ENCODE data around the gene TTC39C.
"Not testable (repeated sequence)": the region's sequence is repeated elsewhere in the genome, so short reads cannot be mapped to it uniquely, and the experiment has no call there.

TTC39C gene

DNA sequence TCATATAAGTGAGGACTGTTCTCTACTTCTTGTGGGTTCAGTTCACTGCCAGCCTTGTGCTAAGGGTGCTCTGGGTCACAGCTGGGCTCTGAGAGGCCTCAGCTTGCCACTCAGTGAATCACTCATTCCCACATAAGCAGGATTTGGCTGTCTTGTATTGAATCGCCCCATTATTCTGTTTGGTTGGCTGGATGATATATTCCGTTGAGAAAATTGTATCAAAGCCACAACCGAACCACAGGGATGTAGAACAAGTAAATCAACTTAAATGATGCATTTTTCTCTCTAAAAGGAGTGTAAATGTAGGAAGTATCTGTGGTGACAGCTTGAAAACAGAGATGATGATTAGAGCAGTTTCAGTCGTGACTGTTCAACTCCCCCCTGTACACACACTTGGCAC, 39.6 kb downstream of the TTC39C start:
- no peak for DNase-seq (ENCODE audit: low spot score)

DNA sequence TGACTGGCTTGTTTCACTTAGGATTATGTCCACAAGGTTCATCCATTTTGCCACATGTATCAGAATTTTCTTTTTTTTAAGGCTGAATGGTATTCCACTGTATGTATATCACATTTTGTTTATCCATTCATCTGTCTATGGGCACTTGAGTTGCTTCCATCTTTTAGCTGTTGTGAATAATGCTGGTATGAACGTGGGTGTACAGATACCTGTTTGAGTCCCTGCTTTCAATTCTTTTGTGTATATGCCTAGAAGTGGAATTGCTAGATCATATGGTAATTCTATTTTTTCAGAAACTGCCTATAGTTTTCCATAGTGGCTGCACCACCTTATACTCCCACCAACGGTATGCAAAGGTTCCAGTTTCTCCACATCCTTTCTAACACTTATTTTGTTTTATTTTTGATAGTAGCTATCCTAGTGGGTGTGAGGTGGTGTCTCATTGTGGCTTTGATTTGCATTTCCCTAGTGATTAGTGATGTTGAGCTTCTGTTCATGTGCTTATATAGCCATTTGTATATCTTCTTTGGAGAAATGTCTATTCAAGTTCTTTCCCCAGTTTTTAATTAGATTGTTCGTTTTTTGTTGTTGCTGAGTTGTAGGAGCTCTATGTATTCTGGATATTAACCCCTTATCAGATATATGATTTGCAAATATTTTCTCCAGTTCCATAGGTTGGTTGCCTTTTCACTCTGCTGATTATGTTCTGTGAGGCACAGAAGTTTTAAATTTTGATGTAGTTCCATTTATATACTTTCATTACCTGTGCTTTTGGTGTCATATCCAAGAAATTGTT, 40.7 kb downstream of the TTC39C start:
- DNase-seq (ENCODE audit: low spot score), result no peak

DNA sequence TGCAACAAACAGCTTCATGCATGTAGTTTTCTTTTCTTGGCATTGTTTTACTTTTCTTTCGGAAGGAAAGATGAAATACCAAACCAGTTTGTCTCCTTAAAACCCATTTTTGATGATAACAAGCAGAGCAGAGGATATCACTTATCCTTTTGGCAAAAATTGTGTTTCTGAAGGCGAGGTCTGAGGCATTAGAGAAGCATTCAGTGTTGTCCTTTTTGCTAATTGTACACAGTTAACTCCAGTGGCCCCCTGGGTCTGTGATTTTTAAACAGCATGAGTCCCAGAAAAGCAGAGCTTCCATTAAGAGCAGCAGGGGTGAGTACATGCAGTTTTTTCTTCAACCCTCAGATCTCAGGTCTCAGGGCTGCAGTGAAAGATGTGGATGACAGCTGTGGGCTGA, 41.3 kb downstream of the TTC39C start:
- DNase-seq (ENCODE audit: low spot score), result no peak

DNA sequence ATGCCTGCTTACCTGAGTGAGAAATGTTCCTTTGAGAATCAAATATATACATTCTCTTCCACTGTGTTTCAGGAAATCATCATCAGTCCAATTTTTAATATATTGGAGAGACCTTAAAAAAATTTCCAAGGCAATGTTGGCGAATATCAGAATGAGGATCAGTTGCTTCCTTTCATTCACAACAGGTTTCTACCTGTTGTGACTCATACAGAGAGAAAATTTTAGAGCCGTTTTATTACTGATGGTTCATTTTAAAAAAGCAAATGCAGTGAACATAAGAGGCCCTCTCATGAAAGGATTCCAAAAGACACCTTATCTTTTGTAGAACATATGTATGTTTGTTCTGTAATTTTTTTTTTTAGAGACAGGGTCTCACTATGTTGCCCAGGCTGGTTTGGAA, 42.0 kb downstream of the TTC39C start:
- DNase-seq (ENCODE audit: low spot score), result no peak

DNA sequence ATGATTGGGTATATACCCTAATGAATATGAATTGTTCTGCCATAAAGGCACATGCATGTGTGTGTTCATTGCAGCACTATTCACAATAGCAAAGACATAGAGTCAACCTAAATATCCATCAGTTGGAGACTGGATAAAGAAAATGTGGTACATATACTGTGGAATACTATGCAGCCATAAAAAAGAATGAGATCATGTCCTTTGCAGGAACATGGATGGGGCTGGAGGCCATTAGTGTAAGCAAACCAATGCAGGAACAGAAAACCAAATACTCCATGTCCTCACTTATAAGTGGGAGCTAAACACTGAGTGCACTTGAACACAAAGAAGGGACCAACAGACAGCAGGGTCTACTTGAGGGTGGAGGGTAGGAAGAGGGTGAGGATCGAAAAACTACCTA, 43.2 kb downstream of the TTC39C start:
- no peak for DNase-seq (ENCODE audit: low spot score)

DNA sequence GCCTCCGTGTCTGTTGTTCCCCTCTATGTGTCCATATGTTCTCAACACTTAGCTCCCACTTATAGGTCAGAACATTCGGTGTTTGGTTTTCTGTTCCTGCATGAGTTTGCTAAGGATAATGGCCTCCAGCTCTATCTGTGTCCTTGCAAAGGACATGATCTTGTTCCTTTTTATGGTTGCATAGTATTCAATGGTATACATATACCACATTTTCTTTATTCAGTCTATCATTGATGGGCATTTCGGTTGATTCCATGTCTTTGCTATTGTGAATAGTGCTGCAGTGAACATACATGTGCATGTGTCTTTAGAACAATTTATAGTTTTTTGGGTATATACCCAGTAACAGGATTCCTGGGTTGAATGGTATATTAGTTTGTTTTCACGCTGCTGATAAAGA, 44.8 kb downstream of the TTC39C start:
- not testable (repeated sequence) for DNase-seq (ENCODE audit: low spot score)

DNA sequence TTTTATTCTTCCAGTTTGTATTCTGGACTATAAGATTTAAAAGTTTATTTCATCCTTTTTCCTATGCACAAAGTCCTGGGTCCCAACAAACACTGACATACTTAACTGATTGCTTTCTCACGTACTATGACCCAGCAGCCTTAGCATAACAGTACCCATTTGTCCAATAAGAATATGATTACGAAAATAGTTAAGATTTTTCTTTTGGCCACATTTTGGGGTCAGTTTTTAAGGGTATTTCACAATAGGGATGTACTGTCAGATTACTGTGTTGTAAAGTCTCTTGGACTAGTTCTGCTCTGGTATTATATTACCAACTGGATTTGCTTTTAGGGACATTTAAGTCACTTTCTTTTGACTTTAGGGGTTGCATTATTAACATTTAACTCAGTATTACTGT, 46.1 kb downstream of the TTC39C start:
- DNase-seq (ENCODE audit: low spot score), result no peak

DNA sequence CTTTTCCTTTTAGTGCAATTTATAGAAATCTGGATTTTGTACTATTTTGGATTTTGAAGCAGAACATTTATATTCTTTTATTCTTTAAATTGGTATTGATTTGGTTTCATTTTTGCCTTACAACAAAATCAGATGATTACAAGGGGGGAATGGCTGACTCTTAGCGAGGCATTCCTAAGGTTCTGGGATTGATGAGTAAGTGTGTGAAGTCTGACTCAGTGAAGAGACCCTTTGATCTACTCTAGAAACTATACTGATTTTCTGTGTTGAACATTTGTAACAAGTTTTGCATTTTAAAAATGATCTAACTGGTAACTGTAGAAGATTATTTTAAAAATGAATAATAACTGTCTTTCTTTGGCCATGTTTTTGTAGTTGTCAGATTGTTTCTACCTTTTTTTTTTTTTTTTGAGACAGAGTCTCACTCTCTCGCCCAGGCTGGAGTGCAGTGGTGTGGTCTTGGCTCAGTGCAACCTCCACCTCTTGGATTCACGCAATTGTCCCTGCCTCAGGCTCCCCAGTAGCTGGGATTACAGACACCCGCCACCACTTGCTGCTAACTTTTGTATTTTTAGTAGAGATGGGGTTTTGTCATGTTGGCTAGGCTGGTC, 48.7 kb downstream of the TTC39C start:
- DNase-seq (ENCODE audit: low spot score), result no peak

DNA sequence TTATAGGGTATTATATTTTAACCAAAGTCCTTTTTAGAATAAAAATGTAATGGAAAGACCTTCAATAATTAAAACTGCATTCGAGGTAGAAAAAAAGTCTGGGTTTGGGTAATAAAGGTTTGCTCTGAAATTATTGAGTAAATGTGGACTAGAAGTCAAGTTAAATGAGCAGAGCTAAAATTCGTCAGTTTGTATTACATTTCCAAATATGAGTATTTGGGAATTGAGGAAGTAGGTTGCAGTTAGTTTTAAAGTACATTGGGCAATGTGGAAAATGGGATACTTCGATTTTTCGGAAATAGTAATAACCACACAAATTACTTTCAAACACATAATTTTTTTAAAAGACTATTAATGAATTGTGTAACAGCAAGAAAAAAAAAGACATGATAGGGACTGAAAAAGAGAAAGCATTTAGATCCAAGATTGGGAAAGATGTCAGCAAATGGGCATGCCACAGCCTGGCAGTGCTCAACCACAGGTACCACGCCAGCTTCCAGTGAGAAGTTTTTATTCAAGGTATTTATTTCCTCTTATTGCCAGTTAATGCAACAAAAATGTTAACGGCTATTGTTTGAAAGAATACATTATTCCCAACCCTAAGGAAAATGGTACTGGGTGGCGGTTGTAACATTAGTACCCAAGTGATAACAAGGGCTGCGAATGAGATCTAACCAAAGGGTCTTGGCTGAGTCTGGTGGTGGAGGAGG, 50.0 kb downstream of the TTC39C start:
- no peak for DNase-seq (ENCODE audit: low spot score)

DNA sequence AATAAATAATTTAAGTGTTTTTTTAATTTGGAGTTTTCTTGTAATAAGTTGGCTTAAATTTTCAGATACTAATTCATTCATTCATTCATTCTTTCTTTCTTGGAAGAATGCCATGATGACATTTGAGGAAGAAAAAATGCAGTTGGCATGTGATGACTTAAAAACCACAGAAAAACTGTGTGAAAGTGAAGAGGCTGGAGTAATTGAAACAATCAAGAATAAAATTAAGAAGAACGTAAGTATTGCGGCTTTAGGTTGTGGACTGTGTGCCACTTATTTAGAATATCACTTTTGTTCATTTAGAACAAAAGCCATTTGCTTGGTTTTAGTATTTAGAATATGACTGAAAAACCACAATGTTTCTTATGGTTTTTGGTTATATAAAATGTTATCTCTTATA, 51.4 kb downstream of the TTC39C start:
- DNase-seq (ENCODE audit: low spot score), result no peak

DNA sequence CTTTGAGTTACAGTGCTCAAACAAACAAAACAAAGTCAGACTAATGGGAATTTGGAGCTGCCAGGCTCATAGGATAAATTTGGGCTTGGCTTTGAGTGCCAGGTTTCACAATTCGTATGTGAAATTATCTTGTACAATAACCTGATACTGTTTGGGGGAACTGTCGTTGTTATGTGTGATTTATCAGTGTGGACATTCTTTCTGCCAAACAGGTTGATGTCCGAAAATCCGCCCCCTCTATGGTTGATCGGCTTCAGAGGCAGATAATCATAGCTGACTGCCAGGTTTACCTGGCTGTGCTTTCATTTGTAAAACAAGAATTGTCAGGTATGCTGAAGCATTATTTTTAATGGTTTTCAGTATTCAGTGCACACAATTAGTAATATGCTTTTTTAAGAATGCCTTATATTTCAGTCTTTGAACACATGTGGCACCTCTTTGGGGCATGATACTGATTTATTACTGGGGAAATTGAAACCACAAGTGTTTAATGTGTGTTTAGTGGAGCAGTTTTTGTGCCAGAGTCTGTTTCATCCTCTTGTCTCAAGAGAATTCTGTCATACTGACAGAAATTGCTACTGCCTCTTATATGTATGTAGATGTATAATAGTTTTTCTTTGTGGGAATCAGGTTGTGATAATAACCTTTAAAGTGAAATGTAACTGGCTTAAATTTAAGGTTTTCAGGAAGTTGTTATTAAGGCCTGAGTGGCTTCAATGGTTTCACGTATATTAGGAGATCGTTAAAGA, 54.6 kb downstream of the TTC39C start:
- no peak for DNase-seq (ENCODE audit: low spot score)

DNA sequence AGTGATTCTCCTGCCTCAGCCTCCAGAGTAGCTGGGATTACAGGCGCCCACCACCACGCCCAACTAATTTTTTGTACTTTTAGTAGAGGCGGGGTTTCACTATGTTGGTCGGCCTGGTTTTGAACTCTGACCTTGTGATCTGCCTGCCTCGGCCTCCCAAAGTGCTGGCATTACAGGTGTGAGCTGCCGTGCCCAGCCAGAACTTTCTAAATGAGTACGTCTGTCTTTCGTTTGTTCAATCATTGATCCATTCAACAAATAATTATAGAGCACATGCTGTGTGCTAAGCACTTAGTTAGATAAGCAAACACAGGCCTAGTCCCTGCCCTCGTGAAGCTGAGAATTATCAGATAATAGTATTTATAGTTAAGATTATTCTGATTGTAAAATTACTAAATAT, 56.5 kb downstream of the TTC39C start:
- DNase-seq (ENCODE audit: low spot score), result no peak

DNA sequence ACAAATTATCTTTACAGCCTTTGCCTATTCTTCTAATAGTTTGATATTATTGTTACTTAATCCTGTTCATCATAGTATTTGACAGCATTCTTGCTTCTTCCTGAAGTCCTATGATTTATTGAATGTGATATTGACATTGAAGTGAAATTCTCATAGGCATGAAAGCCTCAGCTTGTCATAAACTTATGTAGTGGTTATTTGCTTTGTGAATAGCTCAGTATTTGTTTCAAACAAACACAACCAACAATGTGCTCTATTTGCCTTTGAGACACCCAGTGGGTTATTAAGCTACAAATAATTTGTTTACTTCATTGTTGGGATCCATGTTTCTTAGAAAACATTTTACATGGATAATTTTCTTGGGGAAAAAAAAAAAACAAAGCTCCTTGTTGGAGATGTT, 57.2 kb downstream of the TTC39C start:
- DNase-seq (ENCODE audit: low spot score), result no peak

DNA sequence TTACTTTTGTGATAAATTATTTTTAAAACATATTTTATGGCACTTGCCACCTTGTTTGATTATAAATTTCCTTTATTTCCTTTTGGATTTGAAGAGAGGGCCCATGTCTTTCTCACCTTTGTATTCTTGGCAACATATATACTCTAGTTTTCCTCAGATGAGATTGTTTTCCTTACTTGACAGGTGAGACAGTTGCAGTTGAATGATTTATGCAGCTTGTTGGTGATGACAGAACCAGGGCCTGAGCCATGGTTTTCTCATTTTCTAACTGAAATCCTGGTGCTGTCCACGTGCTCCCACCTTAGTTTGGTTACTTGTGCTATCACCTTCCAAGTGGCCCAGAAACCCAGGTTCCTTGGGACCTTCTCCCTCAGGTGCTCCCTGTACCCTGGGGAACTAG, 58.2 kb downstream of the TTC39C start:
- DNase-seq (ENCODE audit: low spot score), result no peak

DNA sequence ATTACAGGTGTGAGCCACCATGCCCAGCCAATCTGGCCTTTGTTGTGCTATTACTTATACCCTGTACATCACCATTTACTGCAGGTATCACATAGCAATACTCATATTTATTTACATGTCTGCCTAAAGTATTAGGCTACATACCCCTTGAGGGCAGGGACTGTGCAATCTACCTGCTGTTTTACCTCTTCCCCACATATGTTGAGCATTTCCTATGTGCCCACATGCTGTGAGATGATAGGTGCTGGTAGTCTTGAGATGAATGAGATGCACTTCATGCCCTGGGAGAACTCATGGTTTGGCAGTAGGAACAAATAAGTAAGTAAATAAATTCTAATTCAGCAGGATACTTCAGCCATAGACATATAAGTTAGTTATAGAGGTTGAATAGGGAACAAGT, 59.2 kb downstream of the TTC39C start:
- no peak for DNase-seq (ENCODE audit: low spot score)

DNA sequence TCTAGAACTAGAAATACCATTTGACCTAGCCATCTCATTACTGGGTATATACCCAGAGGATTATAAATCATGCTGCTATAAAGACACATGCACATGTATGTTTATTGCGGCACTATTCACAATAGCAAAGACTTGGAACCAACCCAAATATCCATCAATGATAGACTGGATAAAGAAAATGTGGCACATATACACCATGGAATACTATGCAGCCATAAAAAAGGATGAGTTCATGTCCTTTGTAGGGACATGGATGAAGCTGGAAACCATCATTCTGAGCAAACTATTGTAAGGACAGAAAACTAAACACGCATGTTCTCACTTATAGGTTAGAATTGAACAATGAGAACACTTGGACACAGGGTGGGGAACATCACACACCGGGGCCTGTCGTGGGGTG, 60.2 kb downstream of the TTC39C start:
- DNase-seq (ENCODE audit: low spot score), result not testable (repeated sequence)

DNA sequence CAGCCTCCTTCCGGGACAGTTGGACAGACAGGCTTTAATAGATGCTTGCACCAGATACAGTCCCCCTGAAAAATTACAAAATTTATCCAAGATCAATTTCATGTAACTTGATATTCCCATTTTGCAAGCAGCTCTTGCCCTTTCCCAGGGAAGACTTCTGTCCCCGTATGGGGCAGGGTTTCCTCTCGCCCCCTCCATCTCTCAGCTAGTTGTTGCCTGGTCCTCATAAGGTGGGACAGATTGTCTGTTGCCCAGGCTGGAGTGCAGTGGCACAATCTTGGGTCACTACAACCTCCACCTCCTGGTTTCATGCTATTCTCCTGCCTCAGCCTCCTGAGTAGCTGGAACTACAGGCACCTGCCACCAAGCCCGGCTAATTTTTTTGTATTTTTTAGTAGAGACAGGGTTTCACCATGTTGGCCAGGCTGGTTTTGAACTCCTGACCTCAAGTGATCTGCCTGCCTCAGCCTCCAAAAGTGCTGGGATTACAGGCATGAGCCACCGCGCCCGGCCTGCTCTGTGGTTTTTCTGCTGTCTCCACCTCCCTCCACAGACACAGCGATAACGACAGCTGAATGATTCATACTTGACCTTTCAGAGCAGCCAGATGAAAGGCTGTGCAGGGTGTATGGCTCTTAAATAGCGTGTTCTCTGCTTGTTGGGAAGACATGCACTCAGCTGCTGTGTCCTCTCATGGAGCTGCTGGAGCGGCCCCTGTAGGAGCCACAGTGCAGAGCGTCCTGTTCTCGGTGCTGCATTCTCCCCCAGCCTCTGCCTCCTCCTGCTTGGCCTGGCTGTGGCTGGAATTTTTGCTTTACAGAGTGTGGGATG, 61.4 kb downstream of the TTC39C start:
- DNase-seq (ENCODE audit: low spot score), result peak; percentile 6

DNA sequence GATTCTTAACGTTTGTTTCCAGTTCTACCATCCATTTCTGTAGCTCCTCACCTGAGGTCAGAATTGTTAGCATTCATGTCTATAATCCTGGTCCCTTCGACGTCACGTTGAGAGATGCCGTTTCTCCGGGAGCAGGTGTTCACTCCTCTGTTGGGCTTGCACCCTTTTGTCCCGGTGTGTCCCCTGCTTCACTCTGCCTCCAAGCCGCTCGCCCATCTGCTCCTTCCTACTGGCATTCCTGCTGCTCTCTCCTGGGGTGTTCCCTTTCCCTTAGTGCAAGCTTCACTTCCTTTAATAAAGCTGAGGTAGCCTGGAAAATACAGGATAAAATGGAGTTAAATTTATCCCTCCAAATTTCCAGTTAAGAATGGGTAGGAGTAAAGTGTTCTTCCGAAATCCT, 62.4 kb downstream of the TTC39C start:
- DNase-seq (ENCODE audit: low spot score), result no peak

DNA sequence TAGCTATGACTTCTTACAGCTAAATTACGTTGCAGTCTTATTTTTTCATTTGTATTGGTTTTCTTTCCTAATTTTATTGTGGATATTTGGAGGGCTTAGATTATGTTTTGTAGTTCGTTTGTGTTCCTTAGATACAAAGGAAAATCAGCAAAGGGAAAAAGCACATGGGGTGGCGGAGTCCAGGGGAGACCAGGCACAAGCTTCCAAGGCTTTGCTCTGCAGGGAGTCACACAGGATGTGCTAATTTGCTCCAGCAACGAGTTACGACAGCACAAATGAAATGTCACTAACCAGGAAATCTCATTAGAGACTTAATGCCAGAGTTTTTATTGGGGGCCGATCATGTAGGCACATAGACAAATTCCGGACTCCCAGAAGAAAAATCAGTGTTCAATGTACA, 63.8 kb downstream of the TTC39C start:
- DNase-seq (ENCODE audit: low spot score), result no peak

DNA sequence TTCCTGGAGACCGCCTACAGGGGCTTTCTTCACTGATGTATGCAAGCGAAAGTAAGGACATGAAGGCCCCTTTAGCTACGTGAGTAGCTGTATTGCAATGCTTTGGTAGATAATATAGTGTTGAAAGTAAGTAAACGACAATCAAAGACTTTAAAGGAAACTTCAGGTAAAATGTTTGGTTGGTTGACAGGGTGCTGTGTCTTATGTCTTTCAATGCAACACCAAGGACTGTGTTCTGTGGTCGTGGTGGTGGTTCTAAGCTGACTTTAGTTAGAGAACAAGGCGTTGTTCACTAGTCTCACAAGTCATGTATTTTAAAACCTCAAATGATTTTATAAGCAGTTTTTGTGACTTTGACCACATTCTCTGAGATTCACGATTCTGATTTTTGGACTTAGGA, 66.3 kb downstream of the TTC39C start:
- no peak for DNase-seq (ENCODE audit: low spot score)

DNA sequence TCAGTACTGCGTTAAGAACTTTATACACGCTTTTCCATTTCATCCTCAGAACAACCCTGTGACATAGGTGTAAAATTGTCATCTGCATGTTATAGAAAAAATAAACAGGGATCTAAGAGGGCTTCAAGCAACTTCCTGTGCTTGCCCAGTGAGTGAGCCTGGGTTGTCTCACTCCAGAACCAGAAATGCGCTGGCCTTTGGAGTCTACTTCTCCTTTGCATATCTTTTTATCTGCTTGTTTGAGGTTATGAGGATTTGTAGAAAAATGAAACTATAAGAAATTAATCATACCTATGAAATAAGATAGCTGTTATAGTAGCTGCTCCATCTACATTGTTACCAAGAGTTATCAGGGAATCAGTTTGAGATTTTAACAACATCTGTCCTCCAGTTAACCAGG, 69.0 kb downstream of the TTC39C start:
- no peak for DNase-seq (ENCODE audit: low spot score)

DNA sequence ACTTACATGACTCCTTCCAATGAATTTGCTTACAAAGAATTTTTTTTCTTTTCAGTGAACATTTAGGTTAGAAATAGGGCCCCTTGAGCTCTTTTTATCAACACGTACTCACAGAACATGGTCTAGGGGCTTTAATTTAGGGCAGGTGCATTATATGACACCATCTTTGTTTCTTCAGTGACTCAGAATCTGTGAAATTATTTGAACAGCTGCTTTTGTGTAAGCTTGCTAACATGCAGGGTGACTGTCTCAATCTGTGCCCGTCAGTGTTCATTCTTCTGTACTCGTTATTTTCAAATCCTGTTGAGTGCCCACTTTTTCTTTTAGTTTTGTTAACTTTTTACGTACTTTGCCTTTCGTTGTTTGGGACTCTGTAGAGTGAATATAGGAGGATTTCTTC, 71.5 kb downstream of the TTC39C start:
- no peak for DNase-seq (ENCODE audit: low spot score)
